Measurements from ENCODE around the gene FOSL1.

The FOSL1 gene

GRCh38 chr11:65894034-65894591 is 6.1 kb downstream of the FOSL1 start:
- DNase-seq = no peak

GRCh38 chr11:65892661-65893317 is 7.4 kb downstream of the FOSL1 start:
- no peak for DNase-seq

- peak in 1 of 2 experiments; percentile 16 for DNase-seq
Measured at GRCh38 chr11:65892137-65892540, 8.0 kb downstream of the FOSL1 start.

- DNase-seq = peak; percentile 64 to 75
Measured at GRCh38 chr11:65891219-65892136, 8.7 kb downstream of the FOSL1 start.

- DNase-seq = peak; percentile 92 to 95
Measured at GRCh38 chr11:65890324-65891218, 9.6 kb downstream of the FOSL1 start, which contains the start of gene CCDC85B. Gene CCDC85B (plus strand): TSS chr11:65890673. CDS start chr11:65890784, 111 bp downstream.

- DNase-seq = peak; percentile 95
Measured at GRCh38 chr11:65888163-65888814, 11.9 kb downstream of the FOSL1 start, which contains the start of gene FIBP. Gene FIBP (minus strand): TSS chr11:65888471. CDS start chr11:65888418, 53 bp downstream.

- DNase-seq = no peak
Measured at GRCh38 chr11:65887723-65888162, 12.4 kb downstream of the FOSL1 start.

GRCh38 chr11:65886826-65887722 is 13.1 kb downstream of the FOSL1 start:
- peak in 1 of 2 experiments; percentile 13 for DNase-seq

GRCh38 chr11:65885808-65886536 is 14.2 kb downstream of the FOSL1 start:
- no peak for DNase-seq

- no peak for DNase-seq
Measured at GRCh38 chr11:65885231-65885630, 15.0 kb downstream of the FOSL1 start.

- DNase-seq = peak; percentile 51 to 78
Measured at GRCh38 chr11:65884716-65885092, 15.5 kb downstream of the FOSL1 start.

GRCh38 chr11:65883786-65884715 is 16.1 kb downstream of the FOSL1 start:
- no peak for DNase-seq

GRCh38 chr11:65883058-65883761 is 17.0 kb downstream of the FOSL1 start:
- DNase-seq = no peak

GRCh38 chr11:65882120-65883057 is 17.8 kb downstream of the FOSL1 start:
- DNase-seq = no peak

GRCh38 chr11:65880844-65881421 is 19.3 kb downstream of the FOSL1 start:
- no peak for DNase-seq

GRCh38 chr11:65880027-65880426 is 20.2 kb downstream of the FOSL1 start:
- DNase-seq = no peak

- no peak for DNase-seq
Measured at GRCh38 chr11:65879617-65880016, 20.6 kb downstream of the FOSL1 start, which contains the start of gene CTSW. Gene CTSW (plus strand): TSS chr11:65879837. CDS start chr11:65879855, 18 bp downstream.
